ENCODE results near the gene LINGO3.
"Not testable (repeated sequence)": the region's sequence is repeated elsewhere in the genome, so short reads cannot be mapped to it uniquely, and the experiment has no call there.

Gene LINGO3

DNA sequence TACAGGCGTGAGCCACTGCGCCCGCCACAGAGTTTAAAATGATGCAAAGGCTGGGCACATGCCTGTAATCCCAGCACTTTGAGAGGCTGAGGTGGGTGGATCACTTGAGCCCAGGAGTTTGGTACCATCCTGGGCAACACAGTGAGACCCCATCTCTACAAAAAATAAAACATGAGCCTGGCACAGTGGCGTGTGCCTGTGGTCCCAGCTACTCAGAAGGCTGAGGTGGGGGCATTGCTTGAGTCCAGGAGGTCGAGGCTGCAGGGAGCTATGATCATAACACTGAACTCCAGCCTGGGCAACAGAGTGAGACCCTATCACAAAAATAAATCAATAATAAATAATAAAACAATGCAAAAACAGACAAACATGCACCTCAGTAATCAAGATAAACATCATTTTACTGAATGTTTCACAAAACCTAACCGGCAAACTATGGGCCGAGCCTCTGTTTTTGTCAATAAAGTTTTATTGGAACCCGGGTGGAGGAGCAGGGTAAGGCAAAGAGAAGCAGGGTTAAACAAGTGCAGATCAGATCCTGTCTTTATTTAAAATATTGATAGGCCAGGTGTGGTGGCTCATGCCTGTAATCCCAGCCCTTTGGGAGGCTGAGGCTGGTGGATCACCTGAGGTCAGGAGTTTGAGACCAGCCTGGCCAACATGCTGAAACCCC is 24.0 kb downstream of the LINGO3 start:
- no peak for DNase-seq (ENCODE audit: low read depth in 3 of 3, low spot score in 1 of 3)

DNA sequence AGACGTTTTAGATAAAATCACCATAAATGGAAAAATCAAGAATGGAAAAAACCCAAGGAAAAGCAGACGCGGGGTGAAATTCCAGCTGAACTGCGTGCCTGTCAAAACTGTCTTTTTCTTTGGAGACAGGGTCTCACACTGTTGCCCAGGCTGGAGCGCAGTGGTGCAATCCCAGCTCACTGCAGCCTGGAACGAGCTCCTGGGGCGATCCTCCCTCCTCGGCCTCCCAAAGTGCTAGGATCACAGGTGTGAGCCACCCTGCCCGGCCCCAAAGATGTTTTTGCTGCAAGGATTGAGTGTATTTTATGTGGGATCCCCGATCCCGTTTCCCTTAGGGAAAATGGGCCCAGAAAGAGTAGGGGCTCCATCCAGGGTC is 25.1 kb downstream of the LINGO3 start:
- no peak for DNase-seq (ENCODE audit: low read depth in 3 of 3, low spot score in 1 of 3)

DNA sequence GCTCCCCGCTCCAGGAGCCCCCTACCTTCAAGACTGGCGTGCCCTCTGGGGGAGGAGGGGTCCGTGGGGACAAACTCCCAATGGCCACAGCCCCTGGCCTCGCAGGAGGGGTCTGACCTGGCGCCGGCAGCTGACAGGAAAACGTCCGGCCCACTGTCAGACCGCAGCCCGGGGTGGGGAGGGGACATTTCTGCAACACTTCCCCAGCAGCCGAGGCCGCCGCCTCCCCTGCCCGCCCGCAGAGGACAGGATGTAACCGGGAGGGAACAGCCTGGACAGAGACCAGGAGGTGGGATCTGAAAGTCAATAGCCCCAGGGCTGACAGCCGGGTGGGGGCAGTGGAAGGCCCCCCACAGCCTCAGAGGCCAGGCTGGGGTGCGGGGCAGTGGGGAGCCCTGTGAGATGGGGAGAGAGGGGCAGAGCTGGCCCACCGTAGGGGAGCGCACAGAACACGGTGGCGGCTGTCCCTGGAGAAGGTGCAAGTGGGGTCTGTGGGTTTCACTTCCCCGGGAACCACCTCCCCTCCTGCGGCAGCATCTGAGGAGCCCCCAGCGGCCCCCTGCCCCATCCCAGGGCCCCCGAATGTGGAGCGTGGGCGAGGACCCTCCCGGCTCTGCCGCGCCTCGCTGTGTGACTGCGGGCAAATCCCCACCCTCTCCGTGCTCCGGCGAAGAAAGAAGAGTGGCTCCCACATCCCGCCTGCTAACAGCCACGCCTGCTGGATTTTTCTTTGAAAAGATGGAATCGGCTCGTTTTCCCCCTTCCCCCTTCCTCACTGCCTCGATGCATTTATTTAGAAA is 25.7 kb downstream of the LINGO3 start, which contains the start of gene PEAK3:
PEAK3 (minus strand) TSS at position 114 of the 800 bp plus-strand sequence. CDS start 1,244 bp downstream, outside the sequence.
- DNase-seq (ENCODE audit: low read depth in 3 of 3, low spot score in 1 of 3) = no peak

DNA sequence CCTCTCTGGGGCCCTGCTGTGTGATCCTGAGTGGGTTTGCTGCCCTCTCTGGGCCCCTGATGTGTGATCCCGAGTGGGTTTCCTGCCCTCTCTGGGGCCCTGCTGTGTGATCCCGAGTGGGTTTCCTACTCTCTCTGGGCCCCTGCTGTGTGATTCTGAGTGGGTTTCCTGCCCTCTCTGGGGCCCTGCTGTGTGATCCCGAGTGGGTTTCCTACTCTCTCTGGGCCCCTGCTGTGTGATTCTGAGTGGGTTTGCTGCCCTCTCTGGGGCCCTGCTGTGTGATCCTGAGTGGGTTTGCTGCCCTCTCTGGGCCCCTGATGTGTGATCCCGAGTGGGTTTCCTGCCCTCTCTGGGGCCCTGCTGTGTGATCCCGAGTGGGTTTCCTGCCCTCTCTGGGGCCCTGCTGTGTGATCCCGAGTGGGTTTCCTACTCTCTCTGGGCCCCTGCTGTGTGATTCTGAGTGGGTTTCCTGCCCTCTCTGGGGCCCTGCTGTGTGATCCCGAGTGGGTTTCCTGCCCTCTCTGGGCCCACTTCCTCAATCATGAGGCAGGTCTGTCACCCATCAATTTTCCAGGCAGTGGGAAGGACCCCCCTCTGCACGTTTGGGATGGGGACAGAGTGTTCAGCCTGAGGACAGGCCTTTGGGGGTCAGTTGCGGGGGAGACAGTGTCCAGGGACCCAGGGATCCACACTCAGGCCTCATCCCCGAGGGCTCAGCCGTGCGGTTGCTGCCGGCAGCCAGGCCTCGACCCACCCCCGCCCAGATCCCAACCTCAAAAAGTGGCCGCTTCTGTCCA is 26.5 kb downstream of the LINGO3 start:
- DNase-seq (ENCODE audit: low read depth in 3 of 3, low spot score in 1 of 3) = not testable (repeated sequence)

DNA sequence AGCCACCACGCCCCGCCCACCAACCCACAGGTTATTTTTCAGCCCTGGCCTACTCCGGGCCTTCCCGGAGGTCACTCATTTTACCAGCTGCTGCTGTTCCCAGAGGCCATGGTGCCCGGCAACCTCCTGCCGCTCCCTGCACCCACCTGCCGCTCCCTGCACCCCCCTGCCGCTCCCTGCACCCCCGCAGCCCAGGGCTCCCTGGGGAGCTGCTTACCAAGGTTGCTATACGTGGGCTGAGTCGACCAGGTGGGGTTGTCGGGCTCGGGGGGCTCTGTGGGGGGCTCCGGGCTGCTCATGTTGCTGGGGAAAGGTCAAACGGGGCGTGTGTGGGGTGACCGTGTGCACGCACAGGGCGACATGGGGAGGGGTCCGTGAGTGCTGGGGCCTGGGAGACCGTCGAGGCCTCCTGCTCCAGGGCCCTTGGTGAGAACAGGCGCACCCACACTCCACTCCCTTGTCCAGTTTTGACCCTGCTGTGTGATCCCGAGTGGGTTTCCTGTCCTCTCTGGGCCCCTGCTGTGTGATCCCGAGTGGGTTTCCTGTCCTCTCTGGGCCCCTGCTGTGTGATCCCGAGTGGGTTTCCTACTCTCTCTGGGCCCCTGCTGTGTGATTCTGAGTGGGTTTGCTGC is 27.2 kb downstream of the LINGO3 start:
- DNase-seq (ENCODE audit: low read depth in 3 of 3, low spot score in 1 of 3) = no peak

DNA sequence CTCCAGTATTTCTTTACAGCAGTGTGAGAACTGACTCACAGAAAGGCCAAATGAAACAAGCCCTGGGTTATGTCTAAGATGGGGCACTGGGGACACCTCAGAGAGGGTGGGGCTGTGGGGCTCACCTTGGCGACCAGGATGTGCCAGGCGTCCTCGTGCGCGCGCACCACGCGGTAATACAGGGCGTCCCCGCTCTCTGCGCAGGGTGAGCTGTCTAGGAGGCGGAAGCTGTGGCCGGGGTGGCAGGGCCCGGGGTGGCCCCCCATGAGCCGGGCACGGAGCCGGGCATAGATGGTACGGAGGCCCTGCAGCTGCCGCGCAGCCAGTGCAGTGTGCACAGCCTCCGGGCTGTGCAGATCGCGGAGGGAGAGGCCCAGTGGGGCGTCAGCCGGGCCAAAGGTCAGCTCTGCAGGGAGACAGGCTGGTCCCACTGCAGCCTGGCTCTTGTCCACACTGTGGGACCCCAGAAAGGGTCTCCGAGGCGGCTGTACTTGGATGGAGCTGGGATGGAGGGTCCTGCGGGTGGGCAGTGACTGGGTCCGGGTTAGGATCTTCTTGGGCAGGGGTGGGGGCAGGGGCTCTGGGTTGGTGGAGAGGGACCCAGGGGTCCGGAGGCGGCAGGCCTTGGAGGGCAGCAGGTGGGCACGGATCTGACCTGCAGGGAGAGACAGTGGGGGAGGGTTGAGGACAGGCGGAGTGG is 29.3 kb downstream of the LINGO3 start:
- DNase-seq (ENCODE audit: low read depth in 3 of 3, low spot score in 1 of 3) = no peak

DNA sequence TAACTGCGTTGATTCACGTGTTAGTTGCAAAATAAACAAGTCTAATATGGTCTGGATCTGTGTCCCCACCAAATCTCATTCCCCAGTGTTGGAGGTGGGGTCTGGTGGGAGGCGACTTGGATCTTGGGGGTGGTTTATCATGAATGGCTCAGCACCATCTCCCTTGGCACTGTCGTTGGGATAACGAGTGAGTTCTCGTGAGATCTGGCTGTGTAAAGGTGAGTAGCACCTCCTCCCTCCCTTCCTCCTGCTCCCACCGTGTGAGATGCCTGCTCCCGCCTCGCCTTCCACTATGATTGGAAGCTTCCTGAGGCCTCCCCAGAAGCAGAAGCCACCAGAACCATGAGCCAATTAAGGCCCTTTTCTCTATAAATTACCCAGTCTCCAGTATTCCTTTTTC is 30.8 kb downstream of the LINGO3 start:
- DNase-seq (ENCODE audit: low read depth in 3 of 3, low spot score in 1 of 3) = no peak

DNA sequence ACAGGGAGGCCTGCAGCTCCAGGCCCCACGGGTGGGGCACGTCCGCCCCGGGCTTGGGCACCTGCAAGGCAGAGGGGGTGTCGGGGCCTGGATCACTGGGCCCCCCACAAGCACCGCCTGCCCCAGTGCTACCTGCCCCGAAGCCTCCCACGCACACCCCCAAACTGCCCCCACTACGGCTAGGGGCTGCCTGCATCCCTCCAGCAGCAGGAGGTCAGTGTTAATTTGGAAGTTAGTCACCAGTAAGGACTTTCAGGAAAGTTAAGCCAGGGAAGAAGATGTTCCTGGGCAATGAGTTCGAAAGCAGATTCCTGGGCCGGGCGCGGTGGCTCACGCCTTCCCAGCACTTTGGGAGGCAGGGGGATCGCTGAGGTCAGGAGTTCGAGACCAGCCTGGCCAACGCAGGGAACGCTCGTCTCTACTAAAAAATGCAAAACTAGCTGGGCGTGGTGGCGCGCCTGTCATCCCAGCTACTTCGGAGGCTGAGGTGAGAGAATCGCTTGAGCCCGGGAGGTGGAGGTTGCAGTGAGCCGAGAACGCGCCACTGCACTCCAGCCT is 31.4 kb downstream of the LINGO3 start:
- DNase-seq (ENCODE audit: low read depth in 3 of 3, low spot score in 1 of 3) = no peak

DNA sequence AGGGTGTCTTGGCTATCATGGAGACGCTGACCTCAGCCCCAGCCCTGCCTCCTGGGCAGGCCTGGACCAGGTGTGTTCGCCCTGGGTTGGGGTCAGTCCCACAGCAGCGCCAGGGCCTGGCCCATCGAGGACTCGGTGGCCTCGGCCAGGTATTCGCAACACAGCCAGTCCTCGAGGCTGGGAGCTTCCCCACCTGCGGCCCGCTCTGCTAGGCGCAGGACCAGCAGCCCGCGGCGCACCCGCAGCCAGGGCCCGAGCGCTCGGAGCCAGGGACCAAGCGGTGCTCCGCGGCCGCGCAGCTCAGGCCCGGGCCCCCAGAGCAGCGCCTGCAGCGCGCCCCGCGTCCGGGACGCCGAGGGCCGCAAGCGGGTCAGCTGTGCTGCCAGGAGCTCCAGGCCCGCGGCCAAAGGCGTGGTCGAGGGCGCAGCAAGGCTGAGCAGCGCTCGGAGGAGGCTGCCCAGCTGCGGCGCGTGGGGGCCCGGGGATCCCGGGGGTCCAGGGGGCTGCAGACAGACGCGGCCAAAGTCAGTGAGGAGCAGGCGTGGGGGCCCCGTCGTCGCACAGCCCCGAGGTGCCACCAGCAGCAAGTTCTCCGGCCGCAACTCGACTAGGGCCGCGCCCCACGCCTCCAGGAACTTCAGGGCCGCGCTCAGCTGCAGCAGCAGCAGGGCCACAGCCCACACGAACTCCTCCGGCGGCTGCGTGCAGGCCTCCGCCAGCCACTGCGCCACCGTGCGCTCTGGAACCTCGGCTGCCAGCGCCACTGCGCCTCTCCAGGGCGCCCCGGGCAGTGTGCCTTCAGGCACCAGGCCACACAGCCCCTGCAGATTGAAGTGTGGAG is 32.1 kb downstream of the LINGO3 start:
- no peak for DNase-seq (ENCODE audit: low read depth in 3 of 3, low spot score in 1 of 3)

DNA sequence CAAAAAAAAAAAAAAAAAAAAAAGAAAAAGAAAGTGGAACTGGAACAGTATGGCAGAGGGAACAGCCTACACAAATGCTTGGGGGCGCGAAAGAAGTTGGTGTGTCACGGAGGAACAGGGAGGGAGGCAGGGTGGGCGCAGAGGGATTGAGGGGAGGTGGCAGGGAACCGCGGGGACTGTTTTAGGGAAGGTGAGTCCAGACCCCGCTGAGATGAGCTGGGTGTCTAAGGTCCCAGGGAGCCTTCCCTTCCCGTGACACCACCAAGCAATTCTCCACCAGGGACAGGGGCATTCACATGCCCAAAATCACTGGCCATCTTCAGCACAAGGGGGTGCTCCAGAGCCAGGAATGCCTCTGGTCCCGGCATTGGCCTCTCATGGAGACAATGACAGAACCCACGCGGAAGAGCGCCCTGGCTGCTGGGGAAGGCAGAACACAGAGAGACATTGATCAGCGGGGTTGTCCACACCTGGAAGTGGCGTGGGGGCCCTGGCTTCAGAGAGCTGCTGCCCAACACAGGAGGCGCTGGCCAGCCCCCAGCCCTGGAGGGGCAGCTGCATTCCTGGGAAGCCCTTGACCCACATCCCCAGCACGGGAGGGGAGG is 32.9 kb downstream of the LINGO3 start:
- no peak for DNase-seq (ENCODE audit: low read depth in 3 of 3, low spot score in 1 of 3)

DNA sequence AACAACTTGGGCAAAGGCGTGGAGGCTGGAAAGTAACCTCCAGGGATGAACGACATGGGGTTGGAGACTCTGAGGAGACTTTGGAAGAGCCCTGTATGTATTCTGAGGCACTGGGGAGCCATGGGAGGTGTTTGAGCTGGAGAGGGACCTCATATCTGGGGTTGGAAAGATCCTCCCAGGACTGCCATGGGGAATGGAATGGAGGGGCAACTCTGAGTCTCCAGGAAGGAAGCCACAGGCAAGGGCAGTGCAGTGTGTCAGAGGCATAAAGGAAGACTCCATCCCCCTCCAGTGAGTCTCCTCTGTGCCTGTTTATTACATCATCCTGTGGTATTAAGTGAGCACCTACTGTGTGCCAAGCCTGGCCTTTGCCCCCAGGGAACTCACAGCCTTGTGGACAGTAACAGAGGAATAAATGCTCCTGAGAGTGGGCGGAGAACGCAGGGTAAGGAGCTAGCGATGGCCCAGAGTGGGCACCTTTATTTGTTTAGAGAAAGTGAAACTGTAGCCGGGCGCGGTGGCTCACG is 33.7 kb downstream of the LINGO3 start:
- no peak for DNase-seq (ENCODE audit: low read depth in 3 of 3, low spot score in 1 of 3)

DNA sequence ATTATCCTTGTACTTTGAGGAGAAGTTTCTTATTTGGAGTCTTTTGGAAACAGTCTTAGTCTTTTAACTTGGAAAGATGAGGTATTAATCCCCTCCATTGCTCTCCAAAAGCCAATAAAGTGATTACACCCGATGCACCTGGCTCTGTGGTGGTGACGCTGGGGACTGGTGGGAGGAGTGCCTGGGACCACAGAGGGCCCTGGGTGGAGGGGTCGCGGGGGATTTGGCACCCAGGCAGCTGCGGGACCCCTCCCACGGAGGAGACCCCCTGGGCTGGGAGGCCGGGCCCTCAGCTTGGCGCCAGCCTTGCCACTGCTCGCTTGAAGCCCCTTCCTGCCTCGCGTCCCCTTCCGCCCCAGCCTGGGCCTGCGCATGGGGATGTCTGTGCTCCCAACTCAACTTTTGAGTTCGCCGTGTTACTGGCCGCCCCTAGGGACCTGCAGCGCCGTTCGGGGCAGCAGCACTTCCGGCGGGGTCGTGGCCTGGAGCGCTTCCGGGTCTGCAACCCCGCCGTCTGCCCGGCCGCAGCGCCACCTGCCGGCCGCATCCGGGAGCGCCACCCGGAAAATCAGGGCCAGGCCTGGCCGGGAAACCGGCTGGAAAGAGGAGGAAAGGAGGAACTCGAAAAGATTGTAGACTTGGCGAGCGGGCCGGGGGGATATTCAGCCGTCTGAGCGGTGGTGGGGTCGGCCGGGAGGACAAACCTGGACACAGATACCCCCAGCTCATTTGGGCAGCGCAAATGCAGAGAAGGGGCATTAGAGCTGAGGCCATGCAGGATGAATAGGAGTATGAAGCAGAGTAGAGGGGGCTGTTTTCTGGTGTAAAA is 34.4 kb downstream of the LINGO3 start:
- DNase-seq (ENCODE audit: low read depth in 3 of 3, low spot score in 1 of 3) = peak; percentile 41 to 68 (median 52)

DNA sequence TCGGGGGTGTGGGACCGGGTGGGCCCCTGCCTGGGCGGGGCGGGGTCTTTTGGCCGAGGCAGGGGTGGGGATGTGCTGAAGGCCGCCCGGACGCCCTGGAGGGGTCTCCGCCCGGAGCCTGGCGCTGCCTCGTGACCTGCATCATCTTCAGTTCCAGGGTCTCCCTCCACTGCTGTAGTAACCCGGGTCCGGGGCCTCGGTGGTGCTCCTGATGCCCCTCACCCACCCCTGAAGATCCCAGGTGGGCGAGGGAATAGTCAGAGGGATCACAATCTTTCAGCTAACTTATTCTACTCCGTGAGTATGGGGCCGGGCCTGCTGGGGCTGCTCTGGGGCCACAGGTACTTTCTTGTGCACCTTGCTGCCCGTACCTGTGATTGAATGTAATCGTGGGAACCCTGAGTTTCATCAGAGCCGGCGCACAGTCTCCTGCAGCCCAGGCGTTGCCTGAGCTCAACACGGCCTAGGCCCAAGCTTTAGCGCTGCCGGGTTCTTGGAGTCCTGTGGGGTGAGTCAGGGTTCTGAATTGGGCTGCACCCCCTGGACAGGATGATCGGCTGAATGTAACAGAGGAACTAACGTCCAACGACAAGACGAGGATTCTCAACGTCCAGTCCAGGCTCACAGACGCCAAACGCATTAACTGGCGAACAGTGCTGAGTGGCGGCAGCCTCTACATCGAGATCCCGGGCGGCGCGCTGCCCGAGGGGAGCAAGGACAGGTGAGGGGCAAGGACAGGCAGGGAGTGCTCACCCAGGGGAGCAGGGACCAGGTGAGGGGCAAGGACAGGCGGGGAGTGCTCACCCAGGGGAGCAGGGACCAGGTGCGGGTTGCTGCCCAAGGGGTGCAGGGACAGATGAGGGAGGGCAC is 36.5 kb downstream of the LINGO3 start:
- no peak for DNase-seq (ENCODE audit: low read depth in 3 of 3, low spot score in 1 of 3)

DNA sequence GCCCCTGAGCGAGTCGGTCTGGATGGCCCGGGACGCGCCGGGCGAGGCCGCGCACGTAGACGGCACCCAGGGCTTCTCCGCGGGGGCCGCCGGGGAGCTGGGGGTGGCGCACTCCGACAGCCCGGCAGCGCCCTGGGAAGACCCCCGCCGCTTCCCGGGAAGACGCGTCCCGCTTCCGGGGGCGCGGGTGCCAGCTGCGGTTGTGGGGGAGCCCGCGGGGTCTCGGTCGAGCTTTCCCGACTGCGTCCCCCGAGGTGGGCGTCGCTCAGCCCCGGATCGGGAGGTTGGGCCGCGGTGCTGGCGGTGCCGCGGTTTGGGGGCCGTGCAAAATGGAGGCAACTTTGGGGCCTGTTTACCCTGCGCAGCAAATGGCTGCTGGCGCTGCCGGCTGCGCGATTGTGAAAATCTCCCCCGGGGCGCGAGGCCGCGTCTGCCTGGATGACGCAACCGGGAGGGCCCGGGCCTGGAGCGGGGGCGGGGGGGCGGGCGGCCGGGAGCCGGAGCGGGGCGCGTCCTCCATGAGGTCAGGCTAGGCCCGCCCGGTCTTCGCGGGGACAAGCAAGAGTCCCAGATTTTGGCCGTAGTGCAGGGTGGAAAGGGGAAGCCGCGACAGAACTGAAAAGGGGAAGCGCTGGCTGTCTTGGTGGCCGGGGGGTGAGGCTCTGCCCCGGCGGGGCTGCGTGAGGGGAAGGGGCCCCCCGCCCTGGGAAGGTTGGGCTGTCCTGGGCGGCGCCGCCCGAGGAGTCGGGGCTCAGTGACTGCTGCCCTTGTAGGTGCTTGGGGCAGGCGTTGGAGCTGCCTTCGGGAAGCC is 37.3 kb downstream of the LINGO3 start:
- peak in 2 of 3 donors; percentile 54 to 66 for DNase-seq (ENCODE audit: low read depth in 3 of 3, low spot score in 1 of 3)

DNA sequence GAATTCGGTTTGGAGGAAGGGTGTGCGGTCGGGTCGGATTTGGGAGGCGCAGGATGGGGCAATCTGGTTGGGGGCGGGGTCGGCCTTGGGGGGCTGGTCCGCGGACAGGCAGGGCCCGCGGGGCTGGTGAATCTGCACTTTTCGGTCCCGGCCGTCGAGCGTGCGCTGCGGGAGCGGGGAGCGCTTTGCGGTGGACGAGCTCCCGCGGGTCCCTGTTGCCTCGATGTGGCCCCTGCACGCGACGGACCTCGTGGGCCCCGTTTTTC is 37.9 kb downstream of the LINGO3 start:
- DNase-seq (ENCODE audit: low read depth in 3 of 3, low spot score in 1 of 3) = no peak
